ENCODE results near the gene SLFN12.

- TF ChIP-seq, protein P1, sequence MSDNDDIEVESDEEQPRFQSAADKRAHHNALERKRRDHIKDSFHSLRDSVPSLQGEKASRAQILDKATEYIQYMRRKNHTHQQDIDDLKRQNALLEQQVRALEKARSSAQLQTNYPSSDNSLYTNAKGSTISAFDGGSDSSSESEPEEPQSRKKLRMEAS (IDR thresholded peaks at IDR 0.05): no peak
- TF ChIP-seq EP300 (IDR thresholded peaks at IDR 0.05; ENCODE audit: borderline replicate concordance) (no peak), RAD21 (IDR thresholded peaks at IDR 0.05; ENCODE audit: low read depth) (no peak), ZBTB7A (IDR thresholded peaks at IDR 0.05; ENCODE audit: low read depth) (no peak), TCF12 (IDR thresholded peaks at IDR 0.05; ENCODE audit: low read depth) (no peak), YY1 (IDR thresholded peaks at IDR 0.05; ENCODE audit: low read depth) (no peak), FOXM1 (IDR thresholded peaks at IDR 0.05; ENCODE audit: borderline replicate concordance, low read depth) (no peak), CREB1 (IDR thresholded peaks at IDR 0.05; ENCODE audit: low read depth) (no peak), CEBPB (IDR thresholded peaks at IDR 0.05) (no peak), TAF1 (IDR thresholded peaks at IDR 0.05; ENCODE audit: low read depth) (no peak), TEAD4 (IDR thresholded peaks at IDR 0.05) (no peak)
- TF ChIP-seq, protein P2, sequence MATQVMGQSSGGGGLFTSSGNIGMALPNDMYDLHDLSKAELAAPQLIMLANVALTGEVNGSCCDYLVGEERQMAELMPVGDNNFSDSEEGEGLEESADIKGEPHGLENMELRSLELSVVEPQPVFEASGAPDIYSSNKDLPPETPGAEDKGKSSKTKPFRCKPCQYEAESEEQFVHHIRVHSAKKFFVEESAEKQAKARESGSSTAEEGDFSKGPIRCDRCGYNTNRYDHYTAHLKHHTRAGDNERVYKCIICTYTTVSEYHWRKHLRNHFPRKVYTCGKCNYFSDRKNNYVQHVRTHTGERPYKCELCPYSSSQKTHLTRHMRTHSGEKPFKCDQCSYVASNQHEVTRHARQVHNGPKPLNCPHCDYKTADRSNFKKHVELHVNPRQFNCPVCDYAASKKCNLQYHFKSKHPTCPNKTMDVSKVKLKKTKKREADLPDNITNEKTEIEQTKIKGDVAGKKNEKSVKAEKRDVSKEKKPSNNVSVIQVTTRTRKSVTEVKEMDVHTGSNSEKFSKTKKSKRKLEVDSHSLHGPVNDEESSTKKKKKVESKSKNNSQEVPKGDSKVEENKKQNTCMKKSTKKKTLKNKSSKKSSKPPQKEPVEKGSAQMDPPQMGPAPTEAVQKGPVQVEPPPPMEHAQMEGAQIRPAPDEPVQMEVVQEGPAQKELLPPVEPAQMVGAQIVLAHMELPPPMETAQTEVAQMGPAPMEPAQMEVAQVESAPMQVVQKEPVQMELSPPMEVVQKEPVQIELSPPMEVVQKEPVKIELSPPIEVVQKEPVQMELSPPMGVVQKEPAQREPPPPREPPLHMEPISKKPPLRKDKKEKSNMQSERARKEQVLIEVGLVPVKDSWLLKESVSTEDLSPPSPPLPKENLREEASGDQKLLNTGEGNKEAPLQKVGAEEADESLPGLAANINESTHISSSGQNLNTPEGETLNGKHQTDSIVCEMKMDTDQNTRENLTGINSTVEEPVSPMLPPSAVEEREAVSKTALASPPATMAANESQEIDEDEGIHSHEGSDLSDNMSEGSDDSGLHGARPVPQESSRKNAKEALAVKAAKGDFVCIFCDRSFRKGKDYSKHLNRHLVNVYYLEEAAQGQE (IDR thresholded peaks at IDR 0.05; ENCODE audit: low read depth): no peak
- TF ChIP-seq, protein P3, sequence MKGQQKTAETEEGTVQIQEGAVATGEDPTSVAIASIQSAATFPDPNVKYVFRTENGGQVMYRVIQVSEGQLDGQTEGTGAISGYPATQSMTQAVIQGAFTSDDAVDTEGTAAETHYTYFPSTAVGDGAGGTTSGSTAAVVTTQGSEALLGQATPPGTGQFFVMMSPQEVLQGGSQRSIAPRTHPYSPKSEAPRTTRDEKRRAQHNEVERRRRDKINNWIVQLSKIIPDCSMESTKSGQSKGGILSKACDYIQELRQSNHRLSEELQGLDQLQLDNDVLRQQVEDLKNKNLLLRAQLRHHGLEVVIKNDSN (IDR thresholded peaks at IDR 0.05): no peak
Measured at GRCh38 chr17:35477248-35477647, 44.9 kb upstream of the SLFN12 start.

All from Ishikawa (cell line).